GM12864 (cell line): ENCODE results near the gene SEC22C.

Experiments
- DNase-seq: peaks from one replicate; pipeline ENCODE4 v3.0.0-alpha.2; 2011; ENCODE audit warnings: low read depth
- H3K4me3 ChIP-seq: 2 replicates; pipeline ENCODE4 v1.5.1; 2011; ENCODE audit warnings: mild to moderate bottlenecking, low read depth, low read length, control low read depth
- TF ChIP-seq, protein P1 (sequence below): IDR thresholded peaks from 2 replicates; pipeline ENCODE4 v1.5.1; 2011; ENCODE audit warnings: low read depth, mild to moderate bottlenecking, moderate library complexity, low read length, control low read depth, inconsistent platforms; ENCODE audit errors: missing control alignments

Gene SEC22C, protein sequence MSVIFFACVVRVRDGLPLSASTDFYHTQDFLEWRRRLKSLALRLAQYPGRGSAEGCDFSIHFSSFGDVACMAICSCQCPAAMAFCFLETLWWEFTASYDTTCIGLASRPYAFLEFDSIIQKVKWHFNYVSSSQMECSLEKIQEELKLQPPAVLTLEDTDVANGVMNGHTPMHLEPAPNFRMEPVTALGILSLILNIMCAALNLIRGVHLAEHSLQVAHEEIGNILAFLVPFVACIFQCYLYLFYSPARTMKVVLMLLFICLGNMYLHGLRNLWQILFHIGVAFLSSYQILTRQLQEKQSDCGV

GRCh38 chr3:42581709-42582473 is at the start of gene SEC22C:
Gene SEC22C (minus strand): TSS chr3:42581967. CDS start chr3:42569046, 12,921 bp downstream.
- TF ChIP-seq, protein P1, sequence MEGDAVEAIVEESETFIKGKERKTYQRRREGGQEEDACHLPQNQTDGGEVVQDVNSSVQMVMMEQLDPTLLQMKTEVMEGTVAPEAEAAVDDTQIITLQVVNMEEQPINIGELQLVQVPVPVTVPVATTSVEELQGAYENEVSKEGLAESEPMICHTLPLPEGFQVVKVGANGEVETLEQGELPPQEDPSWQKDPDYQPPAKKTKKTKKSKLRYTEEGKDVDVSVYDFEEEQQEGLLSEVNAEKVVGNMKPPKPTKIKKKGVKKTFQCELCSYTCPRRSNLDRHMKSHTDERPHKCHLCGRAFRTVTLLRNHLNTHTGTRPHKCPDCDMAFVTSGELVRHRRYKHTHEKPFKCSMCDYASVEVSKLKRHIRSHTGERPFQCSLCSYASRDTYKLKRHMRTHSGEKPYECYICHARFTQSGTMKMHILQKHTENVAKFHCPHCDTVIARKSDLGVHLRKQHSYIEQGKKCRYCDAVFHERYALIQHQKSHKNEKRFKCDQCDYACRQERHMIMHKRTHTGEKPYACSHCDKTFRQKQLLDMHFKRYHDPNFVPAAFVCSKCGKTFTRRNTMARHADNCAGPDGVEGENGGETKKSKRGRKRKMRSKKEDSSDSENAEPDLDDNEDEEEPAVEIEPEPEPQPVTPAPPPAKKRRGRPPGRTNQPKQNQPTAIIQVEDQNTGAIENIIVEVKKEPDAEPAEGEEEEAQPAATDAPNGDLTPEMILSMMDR = peak; percentile 32
- DNase-seq = peak; percentile 82

DNA sequence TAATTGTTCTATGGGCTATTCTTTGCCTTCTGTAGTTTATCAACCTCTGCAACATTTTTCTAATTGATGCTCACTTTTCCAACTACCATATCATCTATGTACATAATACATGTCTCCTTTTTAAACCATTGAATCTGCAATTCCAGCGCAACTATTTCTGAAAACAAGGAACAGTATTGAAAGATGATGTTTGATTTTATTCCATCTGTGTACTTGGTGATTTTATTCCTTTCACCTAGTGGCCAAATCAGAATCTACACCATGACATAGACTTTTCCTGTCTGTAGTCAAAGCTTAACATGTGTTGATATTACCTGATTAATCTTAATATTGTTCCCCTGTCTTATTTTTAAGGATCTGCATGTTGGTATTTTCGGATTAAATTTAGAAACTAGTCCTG is 31.7 kb upstream of the SEC22C start:
- TF ChIP-seq, protein P1 = peak; percentile 45
- no peak overlapping the region for H3K4me3 ChIP-seq
- no peak for DNase-seq

More at GRCh38 chr3:42581709-42582473, at the start of gene SEC22C:
- peak within 1 kb of the TSS; percentile 78 for H3K4me3 ChIP-seq

DNA sequence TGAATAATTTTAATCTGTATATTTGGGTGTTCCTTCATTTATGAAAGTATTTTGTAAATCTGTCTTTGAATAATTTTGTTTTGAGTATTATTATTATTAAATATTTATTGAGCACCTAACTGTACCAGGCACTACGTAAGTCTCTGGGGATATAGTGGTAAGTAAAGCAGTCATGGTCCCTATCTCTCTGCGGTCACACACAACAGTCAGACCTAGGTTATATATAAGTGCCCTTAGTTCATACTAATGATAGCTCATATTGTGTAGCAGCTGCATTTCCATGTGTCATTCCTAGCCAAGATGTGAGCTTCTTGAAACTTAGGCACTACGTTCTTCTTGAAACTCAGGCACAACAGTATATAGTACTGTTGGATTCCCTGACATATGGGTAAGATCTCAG is 31.2 kb upstream of the SEC22C start:
- no peak for DNase-seq
- H3K4me3 ChIP-seq = no peak overlapping the region
- TF ChIP-seq, protein P1 = no peak

- TF ChIP-seq, protein P1 = no peak
- no peak overlapping the region for H3K4me3 ChIP-seq
- no peak for DNase-seq
Observed at GRCh38 chr3:42612217-42612616, 30.4 kb upstream of the SEC22C start.

DNA sequence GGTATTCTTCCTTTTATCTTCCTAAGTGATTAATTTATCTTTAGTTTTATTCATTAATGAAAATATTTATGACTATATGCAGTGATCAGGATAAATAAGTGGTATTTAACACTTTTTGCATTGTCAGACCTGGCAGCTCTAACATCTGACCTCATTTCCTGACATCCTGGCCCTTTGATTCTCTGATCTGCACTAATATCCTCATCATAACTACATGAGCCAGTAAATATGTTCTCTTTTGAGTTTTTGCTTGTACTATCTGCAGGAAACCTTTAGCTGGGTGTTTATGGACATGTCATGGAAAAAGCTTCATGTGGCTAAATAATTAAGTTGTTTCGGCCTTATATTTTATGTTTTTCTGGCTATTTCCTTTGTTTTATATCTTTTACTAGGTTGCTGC is 29.2 kb upstream of the SEC22C start:
- DNase-seq = no peak
- TF ChIP-seq, protein P1 = no peak
- H3K4me3 ChIP-seq = no peak overlapping the region

DNA sequence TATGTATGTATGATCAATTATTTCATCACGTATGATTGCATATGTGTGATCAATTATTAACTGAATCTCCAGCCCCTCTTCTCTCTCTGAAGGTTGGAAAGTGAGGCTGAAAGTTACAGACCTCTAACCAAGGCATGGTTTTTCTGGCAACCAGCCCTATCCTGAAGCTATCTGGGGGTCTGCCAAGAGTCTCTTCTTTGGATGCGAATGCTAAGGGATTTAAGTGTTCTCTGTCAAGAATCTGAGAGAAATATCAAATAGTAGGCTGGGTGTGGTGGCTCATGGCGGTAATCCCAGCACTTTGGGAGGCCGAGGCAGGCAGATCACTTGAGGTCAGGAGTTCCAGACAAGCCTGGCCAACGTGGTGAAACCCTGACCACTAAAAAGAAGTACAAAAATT is 26.8 kb upstream of the SEC22C start:
- TF ChIP-seq, protein P1 = no peak
- no peak for DNase-seq

More for the DNA sequence above, 26.8 kb upstream of the SEC22C start:
- no peak overlapping the region for H3K4me3 ChIP-seq
